ENCODE results near the gene CDKAL1.

DNA sequence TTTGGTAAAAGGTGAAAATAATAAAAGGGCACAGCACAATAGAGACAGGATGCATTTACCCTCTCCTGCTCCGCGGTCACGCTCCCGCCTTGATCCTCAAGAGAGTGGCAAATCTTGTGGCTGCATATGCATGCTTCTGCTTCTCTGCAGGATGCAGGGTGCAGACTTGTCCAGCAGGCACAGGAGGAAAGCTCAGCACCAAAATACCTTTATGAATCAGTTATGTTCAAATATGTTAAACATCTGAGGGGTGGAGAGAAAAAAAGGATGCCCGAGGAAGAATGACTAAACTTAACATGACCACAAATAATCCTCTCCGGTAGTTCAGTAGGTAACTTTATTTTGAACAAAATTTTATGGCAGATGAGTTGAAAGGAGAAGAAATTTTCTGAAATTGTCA lies 693.2 kb downstream of the CDKAL1 start:
- TF ChIP-seq ZNF274 (IDR thresholded peaks at IDR 0.05; ENCODE audit: low read depth, low read length) (no peak), SUZ12 (IDR thresholded peaks at IDR 0.05; ENCODE audit: extremely low read depth, insufficient read depth, insufficient read length) (no peak), YY1 (IDR thresholded peaks at IDR 0.05; ENCODE audit: insufficient read depth, insufficient read length) (no peak)
